ENCODE measurements around the gene TCAIM. TPM values are rescaled to one million over a fixed set of nuclear protein-coding genes. Genes with fewer than 3 reads are reported as not detected.

TCAIM gene
- total RNA-seq, 1 experiment from 2014 or later, result 23.8 TPM

GRCh38 chr3:44419923-44420650, 81.5 kb downstream of the TCAIM start:
- H3K27ac ChIP-seq (ENCODE audit: insufficient read length, low read depth, low read length), result no peak overlapping the region
- no peak overlapping the region for H3K56ac ChIP-seq (ENCODE audit: insufficient read length, low read depth, low read length)
- H3K79me2 ChIP-seq (ENCODE audit: insufficient read depth, low read length), result no peaks in the 10 kb centered on the region
- no peaks in the 10 kb centered on the region for H3K27me3 ChIP-seq (ENCODE audit: insufficient read depth, low read length)
- Mint-ChIP-seq H3K27me3 (ENCODE audit: low read depth) (peaks cover 2% of the 10 kb centered on the region), H3K9me3 (peaks cover 5 to 11% of the 10 kb centered on the region in 2 experiments), H3K36me3 (ENCODE audit: insufficient read depth in 1 of 3, low read depth in 3 of 3) (peaks cover 0 to 4% (median 0%) of the 10 kb centered on the region in 3 experiments; a peak in 3 of 7 replicates), H3K4me3 (no peak overlapping the region), H3K4me1 (peaks cover 0 to 6% of the 10 kb centered on the region in 2 experiments; a peak in 2 of 4 replicates), H3K27ac (no peak overlapping the region)
- no peak overlapping the region for H3K23ac ChIP-seq (ENCODE audit: insufficient read length, low read depth, low read length)
- no peak for DNase-seq
- no peaks in the 10 kb centered on the region for H3K79me1 ChIP-seq (ENCODE audit: insufficient read depth, low read depth, low read length, poor library complexity, severe bottlenecking)
- H3K4me2 ChIP-seq (ENCODE audit: insufficient read depth, insufficient read length, low read length), result no peak overlapping the region
- H3K18ac ChIP-seq (ENCODE audit: insufficient read length, low read depth, low read length), result no peak overlapping the region
- H2AK5ac ChIP-seq (ENCODE audit: insufficient read length, low read length), result no peak overlapping the region
- H2BK120ac ChIP-seq (ENCODE audit: low read depth, low read length, poor library complexity, severe bottlenecking), result no peak overlapping the region
- H2BK12ac ChIP-seq (ENCODE audit: insufficient read length, low read depth, low read length), result no peak overlapping the region
- no peaks in the 10 kb centered on the region for H4K20me1 ChIP-seq (ENCODE audit: control insufficient read depth, insufficient read depth, insufficient read length)
- H2BK20ac ChIP-seq (ENCODE audit: low read depth, low read length, poor library complexity, severe bottlenecking), result no peak overlapping the region
- no peak overlapping the region for H3K9ac ChIP-seq (ENCODE audit: extremely low read depth, insufficient read length, low read length)
- no peak overlapping the region for H2AFZ ChIP-seq (ENCODE audit: low read length)
- WGBS (ENCODE audit: extremely low coverage, insufficient read length, low lambda C conversion rate), result no CpG with 5 or more reads among the region's 14 CpGs
- H2BK15ac ChIP-seq (ENCODE audit: low read depth, low read length), result no peak overlapping the region
- no peak overlapping the region for H4K8ac ChIP-seq (replicated peaks; ENCODE audit: insufficient read length, low read depth, low read length)
- H3T11ph ChIP-seq (ENCODE audit: low read length), result no peak overlapping the region
- no peak overlapping the region for H4K5ac ChIP-seq (ENCODE audit: insufficient read length, low read depth, low read length)
- no peak overlapping the region for H3K14ac ChIP-seq (ENCODE audit: insufficient read depth, low read length)
- H3K9me3 ChIP-seq (ENCODE audit: control insufficient read depth, low read depth, low read length), result no peaks in the 10 kb centered on the region
- H3K4ac ChIP-seq (ENCODE audit: low read depth, low read length), result no peak overlapping the region
- H3K23me2 ChIP-seq (ENCODE audit: insufficient read length, low read depth, low read length, poor library complexity, severe bottlenecking), result no peaks in the 10 kb centered on the region
- no peaks in the 10 kb centered on the region for H3K4me1 ChIP-seq (ENCODE audit: insufficient read depth, low read length)
- H2BK5ac ChIP-seq (ENCODE audit: insufficient read length, low read length), result no peak overlapping the region
- H4K91ac ChIP-seq (ENCODE audit: insufficient read length, low read depth, low read length), result no peak overlapping the region
- TF ChIP-seq CTCF (conservative IDR thresholded peaks at IDR 0.05), result no peak

All from H9 (cell line).